LNCAP (cell line): ENCODE data around the gene PCSK4.
A peak's percentile ranks its signal among the peaks of the same experiment; 100 is the strongest.

Source experiments
- CTCF ChIP-seq: fragments of 450-650 bp; IDR thresholded peaks from 2 replicates; pipeline ENCODE4 v1.5.1; 2017; ENCODE audit warnings: mild to moderate bottlenecking

PCSK4 gene

GRCh38 chr19:1514986-1515721, 25.0 kb upstream of the PCSK4 start:
- no peak for TF ChIP-seq CTCF

- TF ChIP-seq CTCF: no peak
Measured at GRCh38 chr19:1514295-1514661, 24.1 kb upstream of the PCSK4 start.

GRCh38 chr19:1513499-1514294, 23.5 kb upstream of the PCSK4 start:
- TF ChIP-seq CTCF: peak; percentile 56

GRCh38 chr19:1512671-1513498, 22.7 kb upstream of the PCSK4 start, which contains the start of gene ADAMTSL5:
ADAMTSL5 (minus strand) TSS chr19:1513019; CDS start chr19:1510943, 2,076 bp downstream.
- TF ChIP-seq CTCF: no peak; the same call in 1 of the 2 replicates

GRCh38 chr19:1511318-1512317, 21.5 kb upstream of the PCSK4 start:
- TF ChIP-seq CTCF: no peak

- no peak for TF ChIP-seq CTCF
Measured at GRCh38 chr19:1510807-1511206, 20.7 kb upstream of the PCSK4 start.
